ENCODE measurements around the gene KIF4A.
"Not testable (repeated sequence)": the region's sequence is repeated elsewhere in the genome, so short reads cannot be mapped to it uniquely, and the experiment has no call there.

Gene KIF4A, protein sequence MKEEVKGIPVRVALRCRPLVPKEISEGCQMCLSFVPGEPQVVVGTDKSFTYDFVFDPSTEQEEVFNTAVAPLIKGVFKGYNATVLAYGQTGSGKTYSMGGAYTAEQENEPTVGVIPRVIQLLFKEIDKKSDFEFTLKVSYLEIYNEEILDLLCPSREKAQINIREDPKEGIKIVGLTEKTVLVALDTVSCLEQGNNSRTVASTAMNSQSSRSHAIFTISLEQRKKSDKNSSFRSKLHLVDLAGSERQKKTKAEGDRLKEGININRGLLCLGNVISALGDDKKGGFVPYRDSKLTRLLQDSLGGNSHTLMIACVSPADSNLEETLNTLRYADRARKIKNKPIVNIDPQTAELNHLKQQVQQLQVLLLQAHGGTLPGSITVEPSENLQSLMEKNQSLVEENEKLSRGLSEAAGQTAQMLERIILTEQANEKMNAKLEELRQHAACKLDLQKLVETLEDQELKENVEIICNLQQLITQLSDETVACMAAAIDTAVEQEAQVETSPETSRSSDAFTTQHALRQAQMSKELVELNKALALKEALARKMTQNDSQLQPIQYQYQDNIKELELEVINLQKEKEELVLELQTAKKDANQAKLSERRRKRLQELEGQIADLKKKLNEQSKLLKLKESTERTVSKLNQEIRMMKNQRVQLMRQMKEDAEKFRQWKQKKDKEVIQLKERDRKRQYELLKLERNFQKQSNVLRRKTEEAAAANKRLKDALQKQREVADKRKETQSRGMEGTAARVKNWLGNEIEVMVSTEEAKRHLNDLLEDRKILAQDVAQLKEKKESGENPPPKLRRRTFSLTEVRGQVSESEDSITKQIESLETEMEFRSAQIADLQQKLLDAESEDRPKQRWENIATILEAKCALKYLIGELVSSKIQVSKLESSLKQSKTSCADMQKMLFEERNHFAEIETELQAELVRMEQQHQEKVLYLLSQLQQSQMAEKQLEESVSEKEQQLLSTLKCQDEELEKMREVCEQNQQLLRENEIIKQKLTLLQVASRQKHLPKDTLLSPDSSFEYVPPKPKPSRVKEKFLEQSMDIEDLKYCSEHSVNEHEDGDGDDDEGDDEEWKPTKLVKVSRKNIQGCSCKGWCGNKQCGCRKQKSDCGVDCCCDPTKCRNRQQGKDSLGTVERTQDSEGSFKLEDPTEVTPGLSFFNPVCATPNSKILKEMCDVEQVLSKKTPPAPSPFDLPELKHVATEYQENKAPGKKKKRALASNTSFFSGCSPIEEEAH

GRCh38 chrX:70289793-70290770 lies at the start of gene KIF4A, which contains the start of gene PDZD11:
Gene KIF4A (plus strand): TSS chrX:70290104. CDS start chrX:70290459, 355 bp downstream.
Gene PDZD11 (minus strand): TSS chrX:70289927. CDS start chrX:70289341, 586 bp downstream.
- DNase-seq: peak; percentile 83 to 84

DNA sequence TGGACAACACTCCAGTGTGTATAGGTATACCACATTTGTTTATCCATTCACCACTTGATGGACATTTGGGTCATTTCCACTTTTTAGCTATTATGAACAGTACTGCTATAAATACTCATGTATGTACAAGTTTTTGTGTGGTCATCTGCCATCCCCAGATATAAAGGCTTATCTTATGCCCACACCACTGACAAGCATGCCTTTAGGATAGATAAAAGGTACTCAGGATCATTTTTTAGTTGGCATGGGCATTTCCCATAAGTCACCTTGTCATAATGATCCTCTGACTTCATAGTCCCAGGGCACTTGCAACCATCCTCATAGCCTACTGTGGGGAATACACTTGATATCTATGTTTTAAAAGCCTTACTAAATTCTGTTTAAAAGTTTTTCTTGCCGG lies 49.2 kb upstream of the KIF4A start:
- DNase-seq: no peak

- DNase-seq: no peak
These were observed 48.4 kb upstream of the KIF4A start for GRCh38 chrX:70241501-70241900.

DNA sequence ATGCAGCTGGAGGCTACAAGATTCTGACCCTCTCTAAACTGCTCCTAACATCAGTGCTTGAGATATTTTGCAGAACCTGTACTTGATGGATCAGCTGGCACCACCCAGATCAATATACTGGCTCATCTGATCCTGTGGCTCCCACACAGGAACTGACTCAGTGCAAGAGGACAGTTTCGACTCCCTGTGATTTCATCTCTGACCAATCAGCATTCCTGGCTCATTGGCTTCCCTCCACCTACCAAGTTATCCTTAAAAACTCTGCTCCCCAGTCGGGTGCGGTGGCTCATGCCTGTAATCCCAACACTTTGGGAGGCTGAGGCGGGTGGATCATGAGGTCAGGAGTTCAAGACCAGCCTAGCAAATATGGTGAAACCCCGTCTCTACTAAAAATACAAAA lies 46.3 kb upstream of the KIF4A start:
- not testable (repeated sequence) for DNase-seq

DNA sequence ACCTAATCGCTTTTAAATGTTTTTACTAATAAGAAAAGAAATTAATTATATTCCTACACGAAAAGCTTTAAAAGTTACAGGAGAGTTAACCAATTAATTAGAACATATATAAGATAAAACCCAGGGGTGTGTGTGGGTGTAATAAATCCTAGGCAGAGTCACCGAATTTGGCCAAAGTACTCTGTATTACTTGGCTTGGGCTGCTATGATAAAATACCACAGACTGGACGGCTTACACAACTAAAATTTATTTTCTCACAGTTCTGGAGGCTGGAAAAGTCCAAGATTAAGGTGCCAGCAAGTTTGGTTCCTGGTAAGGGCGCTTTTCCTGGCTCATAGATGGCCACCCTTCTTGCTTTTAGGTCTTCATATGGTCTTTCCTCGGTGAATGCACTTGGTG lies 45.0 kb upstream of the KIF4A start:
- no peak for DNase-seq

DNA sequence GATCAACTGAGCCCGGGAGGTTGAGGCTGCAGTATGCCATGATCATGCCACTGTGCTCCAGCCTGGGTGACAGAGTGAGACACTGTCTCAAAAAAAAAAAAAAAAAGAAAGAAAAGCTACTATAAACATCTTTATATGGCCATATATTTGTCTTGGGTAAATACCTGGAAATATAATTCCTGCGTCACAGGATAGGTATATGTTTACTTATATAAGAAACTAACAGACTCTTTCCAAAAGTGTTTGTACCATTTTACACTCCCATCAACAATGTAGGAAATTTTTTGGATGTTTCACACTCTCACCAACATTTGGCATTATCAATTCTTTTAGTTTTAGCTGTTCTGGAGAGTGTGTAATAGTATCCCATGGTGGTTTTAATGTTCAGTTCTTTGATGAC lies 42.7 kb upstream of the KIF4A start:
- no peak for DNase-seq

DNA sequence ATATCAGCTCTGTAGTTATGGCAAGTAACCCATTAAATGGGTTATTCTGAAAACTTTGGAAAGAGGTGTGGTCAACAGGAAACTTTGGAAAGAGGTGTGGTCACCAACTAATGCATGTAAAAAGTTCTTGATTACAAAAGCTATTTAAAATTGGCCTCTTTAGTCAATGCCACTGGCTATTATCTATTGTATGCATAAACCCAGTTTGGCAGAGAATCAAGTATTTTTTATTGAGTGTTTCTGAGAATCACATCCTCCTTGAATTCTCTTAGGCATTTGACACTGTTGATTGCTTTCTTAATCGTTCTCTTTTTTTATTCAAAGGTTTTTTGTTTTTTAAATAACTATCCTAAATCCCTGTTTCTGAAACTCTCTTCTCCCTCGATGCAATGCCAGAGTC lies 37.4 kb upstream of the KIF4A start:
- no peak for DNase-seq

DNA sequence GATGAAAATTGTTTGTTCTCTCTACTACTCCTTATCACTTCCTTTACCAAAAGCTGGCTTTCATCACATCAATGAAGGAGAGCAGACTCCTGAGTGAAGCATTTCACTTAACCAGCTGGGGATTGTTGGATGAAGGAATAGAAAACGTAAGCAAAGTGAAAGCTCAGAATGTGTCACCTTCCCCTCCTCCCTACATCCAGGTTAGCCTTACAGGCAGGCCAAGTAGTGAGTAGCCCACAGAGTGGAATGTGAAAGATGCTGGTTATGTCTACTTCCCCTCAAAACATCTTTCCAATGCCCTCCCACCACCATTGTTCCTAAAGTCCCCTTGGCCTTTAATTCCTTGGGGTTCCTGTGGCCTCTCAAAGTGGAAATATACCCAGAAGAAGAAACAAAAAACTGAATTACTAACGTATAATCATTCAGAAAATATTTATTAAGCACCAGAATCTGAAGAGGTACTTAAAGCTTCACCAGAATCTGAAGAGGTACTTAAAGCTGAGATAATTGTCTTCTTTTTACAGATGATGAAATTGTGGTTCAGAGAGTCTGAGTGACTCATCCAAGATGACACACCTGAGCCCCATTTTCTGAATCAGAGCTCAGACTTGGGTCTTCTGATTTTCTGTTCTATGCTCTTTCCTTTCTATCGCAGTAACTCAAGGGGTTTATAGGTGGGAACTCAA lies 36.4 kb upstream of the KIF4A start:
- no peak for DNase-seq

DNA sequence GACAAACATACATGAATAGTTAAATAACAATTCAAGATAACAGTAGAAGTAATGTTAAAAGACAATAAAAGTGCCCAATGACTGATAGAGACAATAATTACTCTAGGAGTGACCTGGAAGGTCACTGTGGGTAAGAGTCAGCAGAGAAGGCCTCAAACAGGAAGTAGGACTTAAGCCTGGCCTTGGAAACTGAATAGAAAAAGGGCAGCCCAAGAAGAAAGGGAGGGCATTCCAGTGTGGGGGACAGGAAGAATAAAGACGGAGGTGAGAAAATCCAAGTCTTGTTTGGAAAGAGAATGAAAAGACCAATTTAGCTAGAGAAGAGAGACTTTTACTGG lies 35.9 kb upstream of the KIF4A start:
- no peak for DNase-seq

DNA sequence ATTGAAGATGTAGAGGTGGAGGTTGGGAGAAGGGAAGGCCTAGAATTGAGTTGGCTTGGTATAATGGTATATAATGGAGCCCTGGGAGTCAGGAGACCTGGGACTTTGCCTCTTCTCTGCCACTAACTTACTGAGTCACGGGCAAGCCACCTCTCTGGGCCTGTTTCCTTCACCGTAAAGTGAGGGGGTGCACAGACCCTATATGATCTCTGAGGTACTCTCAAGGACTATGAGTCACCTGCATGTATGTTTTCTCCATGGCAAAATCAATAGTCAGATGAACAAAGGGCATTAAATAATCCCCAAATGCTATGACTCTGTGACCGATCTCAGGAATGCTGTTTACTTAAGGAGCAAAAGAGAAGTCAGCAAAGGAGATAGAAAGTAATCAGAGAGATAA lies 35.0 kb upstream of the KIF4A start:
- no peak for DNase-seq

GRCh38 chrX:70255452-70255851 lies 34.5 kb upstream of the KIF4A start:
- no peak for DNase-seq

DNA sequence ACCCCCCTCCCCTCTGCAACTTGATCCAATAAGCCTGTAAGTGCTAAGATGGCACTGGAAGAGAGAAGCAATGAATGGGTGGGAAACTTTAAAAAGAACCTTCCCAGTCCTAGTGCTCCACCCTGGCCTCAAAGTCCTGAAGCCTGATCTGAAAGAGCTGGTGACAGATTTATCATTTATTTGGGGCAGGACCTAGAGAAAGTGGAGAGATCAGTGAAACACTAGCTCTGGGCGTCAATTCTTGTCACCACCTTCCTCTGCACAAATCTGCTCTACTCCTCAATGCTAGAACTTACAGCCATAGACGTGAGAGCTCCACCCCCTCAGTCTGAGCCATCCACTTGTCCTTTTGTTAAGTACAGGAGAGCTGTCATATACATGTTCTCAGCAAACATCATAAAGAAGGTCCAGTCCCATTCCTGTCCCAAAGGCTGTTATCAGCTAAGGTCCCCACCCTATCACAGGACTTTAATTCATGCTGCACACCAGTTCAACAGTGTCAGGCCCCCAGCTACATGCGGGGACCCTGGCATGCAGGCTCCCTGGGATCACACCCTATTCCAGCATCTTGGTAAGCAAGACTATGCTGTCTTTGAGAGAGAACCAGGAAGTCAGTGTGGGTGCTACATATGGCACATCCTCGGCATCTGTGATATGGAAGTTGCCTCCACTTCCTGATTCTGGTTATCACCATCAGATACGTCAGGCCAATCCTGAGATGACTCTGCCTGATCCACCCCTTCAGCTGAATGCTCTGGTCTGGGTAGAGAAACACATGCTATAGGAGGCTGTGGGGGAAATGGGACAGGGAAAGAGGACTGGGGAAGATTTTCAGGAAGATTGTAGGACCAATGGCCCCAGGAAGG lies 32.2 kb upstream of the KIF4A start:
- no peak for DNase-seq

DNA sequence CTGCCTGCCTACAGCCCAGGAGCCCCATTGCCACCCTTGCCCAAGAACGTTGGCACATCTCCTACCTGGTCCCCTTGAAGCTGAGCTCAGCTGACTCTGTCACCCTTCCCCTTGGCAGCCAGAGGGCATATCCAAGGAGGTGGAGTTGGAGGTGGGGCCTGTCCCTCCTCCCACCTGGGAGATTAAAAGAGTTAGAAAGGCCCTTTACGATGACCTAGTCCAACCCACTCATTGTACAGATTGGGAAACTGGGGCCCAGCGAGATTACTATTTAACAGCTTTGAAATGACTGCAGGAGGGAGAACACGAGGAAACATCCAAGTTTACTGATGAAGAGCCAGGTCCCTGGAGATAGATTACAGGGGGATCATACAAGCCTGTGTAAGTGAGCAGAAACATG lies 29.8 kb upstream of the KIF4A start, which contains the start of gene P2RY4:
Gene P2RY4 (minus strand): TSS at position 101 of the 400 bp plus-strand sequence. CDS start 580 bp downstream, outside the sequence.
- no peak for DNase-seq

GRCh38 chrX:70262952-70263567 lies 26.8 kb upstream of the KIF4A start:
- peak in 1 of 2 donors; percentile 0 for DNase-seq

GRCh38 chrX:70264784-70265183 lies 25.1 kb upstream of the KIF4A start:
- no peak for DNase-seq

GRCh38 chrX:70268034-70268433 lies 21.9 kb upstream of the KIF4A start, which contains the start of gene ARR3:
Gene ARR3 (plus strand): TSS chrX:70268334. CDS start chrX:70269386, 1,052 bp downstream.
- DNase-seq: no peak

GRCh38 chrX:70274029-70274428 lies 15.9 kb upstream of the KIF4A start:
- not testable (repeated sequence) for DNase-seq

GRCh38 chrX:70279081-70279480 lies 10.8 kb upstream of the KIF4A start:
- no peak for DNase-seq

- DNase-seq: no peak
These were observed 9.3 kb upstream of the KIF4A start for GRCh38 chrX:70280573-70280972.

DNA sequence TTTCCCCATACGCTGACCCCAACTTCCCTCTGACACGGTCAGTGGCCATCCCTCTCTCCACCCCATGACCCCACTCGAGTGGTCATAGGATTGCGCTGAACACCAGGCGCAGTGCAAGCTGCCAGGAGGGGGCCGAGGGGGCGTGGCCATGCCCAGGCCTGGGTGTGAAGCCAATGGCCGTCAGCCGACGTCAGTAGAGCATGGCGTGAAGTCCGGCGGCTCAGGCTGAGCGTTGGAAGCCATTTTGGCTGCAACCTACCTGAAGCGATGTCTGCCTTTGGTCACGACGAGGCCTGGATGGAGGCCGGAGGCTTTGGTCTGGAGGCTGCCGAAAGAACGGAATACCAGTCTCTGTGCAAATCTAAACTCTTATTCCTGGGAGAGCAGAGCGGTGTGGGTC lies 8.0 kb upstream of the KIF4A start, which contains the start of gene RAB41:
Gene RAB41 (plus strand): TSS at position 222 of the 400 bp plus-strand sequence. CDS start 46 bp downstream, at position 268.
- DNase-seq: no peak
